GM21381 (cell line): ENCODE measurements around the gene UHMK1.
A peak's percentile ranks its signal among the peaks of the same experiment; 100 is the strongest.
"Not testable (repeated sequence)": the region's sequence is repeated elsewhere in the genome, so short reads cannot be mapped to it uniquely, and the experiment has no call there.

Source experiments
- ATAC-seq: cut with Tn5 transposase; IDR thresholded peaks from one replicate; pipeline ENCODE4 v1.9.1; 2021; ENCODE audit warnings: mild to moderate bottlenecking, moderate library complexity; ENCODE audit not compliant: unreplicated experiment

The UHMK1 gene, protein sequence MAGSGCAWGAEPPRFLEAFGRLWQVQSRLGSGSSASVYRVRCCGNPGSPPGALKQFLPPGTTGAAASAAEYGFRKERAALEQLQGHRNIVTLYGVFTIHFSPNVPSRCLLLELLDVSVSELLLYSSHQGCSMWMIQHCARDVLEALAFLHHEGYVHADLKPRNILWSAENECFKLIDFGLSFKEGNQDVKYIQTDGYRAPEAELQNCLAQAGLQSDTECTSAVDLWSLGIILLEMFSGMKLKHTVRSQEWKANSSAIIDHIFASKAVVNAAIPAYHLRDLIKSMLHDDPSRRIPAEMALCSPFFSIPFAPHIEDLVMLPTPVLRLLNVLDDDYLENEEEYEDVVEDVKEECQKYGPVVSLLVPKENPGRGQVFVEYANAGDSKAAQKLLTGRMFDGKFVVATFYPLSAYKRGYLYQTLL

DNA sequence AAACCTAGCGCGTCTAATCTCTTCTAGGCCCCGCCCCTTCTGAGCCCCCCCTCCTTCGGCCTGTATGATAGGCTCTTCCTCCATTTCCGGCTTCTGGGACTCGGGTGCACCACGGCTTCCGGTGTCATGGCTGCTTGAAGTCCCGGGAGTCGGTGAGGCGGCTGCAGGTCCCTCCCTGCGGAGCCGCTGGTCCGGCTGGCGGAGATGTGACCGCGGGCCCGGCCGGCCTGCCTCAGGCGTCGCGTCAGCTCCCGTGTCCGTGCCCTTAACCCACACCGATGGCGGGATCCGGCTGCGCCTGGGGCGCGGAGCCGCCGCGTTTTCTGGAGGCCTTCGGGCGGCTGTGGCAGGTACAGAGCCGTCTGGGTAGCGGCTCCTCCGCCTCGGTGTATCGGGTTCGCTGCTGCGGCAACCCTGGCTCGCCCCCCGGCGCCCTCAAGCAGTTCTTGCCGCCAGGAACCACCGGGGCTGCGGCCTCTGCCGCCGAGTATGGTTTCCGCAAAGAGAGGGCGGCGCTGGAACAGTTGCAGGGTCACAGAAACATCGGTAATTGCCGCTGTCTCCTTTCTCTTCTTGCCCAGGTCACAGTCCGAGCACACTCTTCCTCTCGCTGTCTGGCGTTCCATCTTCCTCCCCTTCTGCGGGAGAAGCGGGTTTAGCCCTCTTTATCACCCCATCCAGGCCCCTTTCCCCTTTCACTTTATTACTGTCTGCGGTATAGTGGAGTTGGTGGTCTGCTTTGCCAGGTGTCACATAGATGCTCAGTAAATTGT lies at the start of gene UHMK1:
TSS of gene UHMK1 (plus strand) at position 96 of the 773 bp plus-strand sequence. CDS start at position 279, 183 bp downstream.
- peak; percentile 96 for ATAC-seq

DNA sequence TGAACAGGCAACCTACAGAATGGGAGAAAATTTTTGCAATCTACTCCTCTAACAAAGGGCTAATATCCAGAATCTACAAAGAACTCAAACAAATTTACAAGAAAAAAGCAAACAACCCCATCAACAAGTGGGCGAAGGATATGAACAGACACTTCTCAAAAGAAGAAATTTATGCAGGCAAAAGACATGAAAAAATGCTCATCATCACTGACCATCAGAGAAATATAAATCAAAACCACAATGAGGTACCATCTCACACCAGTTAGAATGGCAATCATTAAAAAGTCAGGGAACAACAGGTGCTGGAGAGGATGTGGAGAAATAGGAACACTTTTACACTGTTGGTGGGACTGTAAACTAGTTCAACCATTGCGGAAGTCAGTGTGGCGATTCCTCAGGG lies 43.3 kb upstream of the UHMK1 start:
- ATAC-seq: not testable (repeated sequence)

DNA sequence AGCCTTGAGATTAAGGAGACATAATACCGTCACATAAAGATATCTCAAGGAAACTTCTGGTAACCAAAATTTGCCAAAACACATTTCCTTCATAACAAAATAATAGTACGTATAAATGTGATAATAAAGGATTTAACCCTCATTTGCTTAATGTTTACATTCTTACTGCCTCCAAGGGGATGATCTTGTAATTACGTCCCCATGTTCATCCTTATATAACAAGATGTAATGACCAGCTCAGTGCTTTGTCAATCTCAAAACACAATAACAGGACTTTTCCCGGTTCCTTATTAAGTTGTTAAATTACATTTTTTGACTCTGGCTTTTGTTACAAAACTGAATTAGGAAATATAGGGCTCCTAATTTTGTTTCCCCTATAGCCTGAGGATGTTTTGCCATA lies 41.3 kb upstream of the UHMK1 start:
- no peak for ATAC-seq

DNA sequence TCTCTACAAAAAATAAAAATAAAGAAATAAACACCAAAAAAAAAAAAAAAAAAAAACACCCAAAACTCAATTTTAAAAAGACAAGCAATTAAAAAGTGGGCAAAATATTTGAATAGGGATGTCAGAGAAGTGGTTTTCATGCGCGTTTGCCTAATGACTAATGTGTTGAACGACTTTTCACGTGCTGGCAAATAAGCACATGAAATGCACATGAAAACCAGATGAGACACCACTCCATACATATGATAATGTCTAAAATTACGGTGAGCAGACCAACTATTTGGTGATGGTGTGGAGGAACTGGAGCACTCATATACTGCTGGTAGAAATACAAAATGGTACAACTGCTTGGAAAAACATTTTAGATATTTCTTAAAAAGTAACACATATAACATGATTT lies 39.4 kb upstream of the UHMK1 start:
- no peak for ATAC-seq

DNA sequence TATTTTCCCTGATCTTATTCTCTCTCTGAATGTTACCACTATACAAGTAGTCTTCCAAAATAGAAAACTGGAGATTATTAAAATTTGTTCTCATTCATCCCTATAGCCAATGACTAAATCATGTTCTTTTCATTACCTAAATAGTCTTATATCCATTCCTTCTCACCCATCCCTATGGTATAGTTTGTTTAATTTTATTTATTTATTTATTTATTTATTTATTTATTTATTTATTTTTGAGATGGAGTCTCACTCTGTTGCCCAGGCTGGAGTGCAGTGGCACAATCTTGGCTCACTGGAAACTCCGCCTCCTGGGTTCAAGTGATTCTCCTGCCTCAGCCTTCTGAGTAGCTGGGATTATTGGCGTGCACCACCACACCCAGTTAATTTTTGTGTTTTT lies 35.2 kb upstream of the UHMK1 start:
- not testable (repeated sequence) for ATAC-seq

DNA sequence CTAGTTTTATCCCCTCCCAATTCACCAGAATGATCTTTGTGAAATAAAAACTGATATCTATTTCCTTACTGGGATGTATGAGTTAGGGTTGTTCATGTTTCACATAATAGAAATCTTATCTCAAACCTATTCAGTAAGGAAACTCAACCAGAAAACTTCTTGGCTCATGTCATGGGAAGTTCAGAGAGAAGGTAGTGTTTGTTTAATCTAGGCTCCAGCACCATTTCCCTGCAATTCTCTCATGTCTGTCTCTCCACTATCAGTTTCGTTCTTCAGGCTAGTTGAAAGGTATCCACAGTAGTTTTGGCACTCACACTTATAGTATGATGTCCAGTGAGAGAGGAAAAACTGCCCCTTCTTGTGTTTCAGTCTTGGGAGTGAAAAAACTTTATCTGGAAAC lies 34.6 kb upstream of the UHMK1 start:
- ATAC-seq: no peak

- no peak for ATAC-seq
Observed at GRCh38 chr1:162466797-162467196, 30.8 kb upstream of the UHMK1 start.

- no peak for ATAC-seq
Observed at GRCh38 chr1:162470216-162470615, 27.4 kb upstream of the UHMK1 start.

GRCh38 chr1:162471290-162471853 lies 26.2 kb upstream of the UHMK1 start:
- no peak for ATAC-seq

DNA sequence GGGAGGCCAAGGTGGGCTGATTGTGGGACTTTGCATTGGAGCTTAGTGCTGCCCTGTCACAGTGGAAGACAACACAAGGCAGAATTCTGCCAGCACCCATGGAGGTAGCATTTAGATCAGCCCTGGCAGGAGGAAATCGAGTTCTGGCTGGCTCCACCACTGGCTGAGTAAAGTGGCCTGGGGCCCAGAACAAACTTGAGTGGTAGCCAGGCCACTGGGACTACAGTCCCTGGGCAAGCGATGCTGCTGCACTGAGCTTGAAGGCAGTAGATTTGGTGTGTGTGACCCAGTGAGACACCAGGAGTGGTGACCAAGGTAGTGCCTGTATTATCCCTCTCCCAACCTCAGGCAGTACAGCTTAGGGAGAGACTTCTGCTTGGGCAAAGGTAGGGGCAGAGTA lies 22.5 kb upstream of the UHMK1 start:
- ATAC-seq: no peak

DNA sequence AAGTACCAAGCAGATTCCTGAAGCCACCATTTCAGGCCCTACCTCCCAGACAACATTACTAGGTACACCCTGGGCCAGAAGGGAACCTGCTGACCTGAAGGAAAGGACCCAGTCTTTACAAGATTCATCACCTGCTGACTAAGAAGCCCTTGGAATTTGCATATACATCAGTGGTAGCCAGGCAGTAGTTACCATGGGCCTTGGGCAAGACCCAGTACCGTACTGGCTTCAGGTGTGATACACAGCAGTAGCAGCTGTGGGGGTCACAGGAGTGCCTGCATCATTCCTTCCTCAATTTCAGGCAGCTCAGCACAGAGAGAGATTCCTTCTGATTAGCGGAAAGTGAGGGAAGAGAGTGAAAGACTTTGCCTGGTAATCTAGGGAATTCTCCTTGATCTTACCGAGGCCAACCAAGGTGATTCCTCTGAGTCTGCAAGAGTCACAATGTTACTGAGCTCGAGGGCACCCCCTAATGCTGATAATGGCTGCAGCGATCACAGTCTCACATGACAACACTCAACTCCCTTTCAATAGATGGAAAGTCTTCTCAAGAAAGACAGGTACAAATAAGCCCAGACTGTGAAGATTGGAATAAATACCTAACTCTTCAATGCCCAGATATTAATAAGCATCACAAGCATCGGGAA lies 22.0 kb upstream of the UHMK1 start:
- ATAC-seq: no peak

DNA sequence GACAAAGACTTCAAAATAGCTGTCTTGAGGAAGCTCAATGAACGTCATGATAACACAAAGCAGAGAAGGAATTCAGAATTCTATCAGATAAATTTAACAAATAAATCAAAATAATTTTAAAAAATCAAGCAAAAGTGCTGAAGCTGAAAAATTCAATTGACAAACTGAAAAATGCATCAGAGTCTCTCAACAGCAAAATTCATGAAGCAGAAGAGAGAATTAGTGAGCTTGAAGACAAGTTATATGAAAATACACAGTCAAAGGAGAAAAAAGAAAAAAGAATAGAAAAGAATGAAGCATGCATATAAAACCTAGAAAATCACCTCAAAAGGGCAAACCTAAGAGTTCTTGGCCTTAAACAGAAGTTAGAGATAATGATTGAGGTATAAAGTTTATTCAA lies 21.0 kb upstream of the UHMK1 start:
- no peak for ATAC-seq

- ATAC-seq: no peak
Observed at GRCh38 chr1:162485236-162485635, 12.4 kb upstream of the UHMK1 start.

DNA sequence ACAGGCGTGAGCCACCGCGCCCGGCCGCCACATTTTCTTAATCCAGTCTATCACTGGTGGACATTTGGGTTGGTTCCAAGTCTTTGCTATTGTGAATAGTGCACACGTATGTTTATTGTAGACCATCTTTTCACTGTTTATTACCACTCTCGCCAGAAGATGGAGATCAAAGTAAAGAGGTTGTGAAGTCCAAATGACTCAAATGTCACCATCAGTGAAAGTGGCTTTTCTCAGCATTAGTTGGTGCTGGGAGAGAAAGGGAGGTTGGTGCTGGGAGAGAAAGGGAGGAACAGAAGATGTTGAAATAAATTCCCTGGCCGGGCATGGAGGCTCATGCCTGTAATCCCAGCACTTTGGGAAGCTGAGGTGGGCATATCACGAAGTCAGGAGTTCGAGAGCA lies 10.4 kb upstream of the UHMK1 start:
- no peak for ATAC-seq

GRCh38 chr1:162488219-162488618 lies 9.4 kb upstream of the UHMK1 start:
- no peak for ATAC-seq

- ATAC-seq: not testable (repeated sequence)
Observed at GRCh38 chr1:162495531-162496233, 1.9 kb upstream of the UHMK1 start.

DNA sequence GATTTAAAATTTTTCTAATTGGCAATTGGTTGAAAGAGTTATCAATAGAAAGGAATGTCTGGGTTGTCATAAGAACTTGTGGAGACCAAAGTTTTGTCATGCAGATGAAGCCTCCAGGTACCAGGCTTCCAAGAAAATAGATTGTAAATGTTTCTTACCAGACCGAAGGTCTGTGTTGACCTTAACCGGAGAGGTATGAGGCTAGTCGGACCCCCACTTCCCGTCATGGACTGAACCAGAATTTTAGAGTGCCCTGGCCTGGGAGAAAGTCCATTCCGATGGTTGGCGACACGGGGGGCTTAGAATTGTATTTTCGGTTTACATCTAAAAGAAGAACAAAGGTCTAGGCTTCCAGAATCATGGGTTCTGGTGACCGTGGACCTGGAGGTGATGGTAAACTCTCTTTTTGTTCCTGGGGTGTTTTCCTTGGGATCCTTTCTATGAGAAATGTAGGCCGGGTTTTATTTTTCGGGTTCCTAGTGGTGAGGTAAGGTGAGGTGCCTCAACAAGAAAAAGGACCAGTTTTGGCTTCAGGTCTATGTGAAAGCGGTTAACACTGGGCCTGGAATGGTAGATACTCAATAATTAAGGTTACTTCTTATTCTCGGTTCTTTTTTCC lies 405 bp upstream of the UHMK1 start:
- ATAC-seq: no peak

- peak; percentile 3 for ATAC-seq
Observed at GRCh38 chr1:162498496-162498810, 835 bp downstream of the UHMK1 start.

DNA sequence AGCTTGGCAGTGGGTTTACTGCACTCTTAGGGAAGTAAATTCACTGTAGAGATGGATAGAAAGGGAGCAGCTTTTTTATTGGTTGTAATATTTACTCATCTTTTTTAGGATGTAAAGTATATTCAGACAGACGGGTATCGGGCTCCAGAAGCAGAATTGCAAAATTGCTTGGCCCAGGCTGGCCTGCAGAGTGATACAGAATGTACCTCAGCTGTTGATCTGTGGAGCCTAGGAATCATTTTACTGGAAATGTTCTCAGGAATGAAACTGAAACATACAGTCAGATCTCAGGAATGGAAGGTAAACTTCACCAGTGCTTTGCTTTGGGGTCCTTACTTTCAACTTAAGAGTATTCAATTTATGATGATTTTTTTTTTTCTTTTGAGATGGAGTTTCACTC lies 3.2 kb downstream of the UHMK1 start:
- no peak for ATAC-seq

DNA sequence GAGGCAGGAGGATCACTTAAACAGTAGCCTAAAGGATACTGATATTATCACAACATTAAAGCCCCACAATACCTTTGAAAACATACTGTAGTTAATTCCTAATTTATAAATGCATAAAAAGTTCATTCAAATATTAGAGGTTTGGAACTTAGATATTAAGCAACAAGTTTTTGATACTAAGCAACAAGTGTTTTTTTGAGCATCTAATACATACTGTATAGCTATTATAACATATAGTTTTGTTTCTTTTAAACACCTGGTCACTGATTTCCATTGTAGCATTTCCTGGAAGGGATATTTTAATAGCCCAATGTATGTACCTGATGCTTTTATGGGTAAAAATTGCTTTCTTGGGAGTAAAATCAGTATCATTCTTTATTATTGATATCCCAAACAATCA lies 4.5 kb downstream of the UHMK1 start:
- no peak for ATAC-seq
